Activated gamma-delta T cell (primary cell): ENCODE results near the gene ACYP1.

Source experiments
- DNase-seq: peaks from one replicate; lab custom pipeline; 2025; lab: John Stamatoyannopoulos, UW
- total RNA-seq, 2 donors: gene quantifications; one replicate each; lab custom pipeline; 2026; lab: John Stamatoyannopoulos, UW

Gene ACYP1
- total RNA-seq: 11.4 to 11.6 reads per million in 2 donors

GRCh38 chr14:75063491-75064204 lies at the start of gene ACYP1:
TSS of gene ACYP1 (minus strand) at chr14:75064024. CDS start at chr14:75063553, 471 bp downstream.
- peak; percentile 75 for DNase-seq

- DNase-seq: no peak
Measured at GRCh38 chr14:75109877-75110276, 46.1 kb upstream of the ACYP1 start.

- no peak for DNase-seq
Measured at GRCh38 chr14:75107186-75107585, 43.4 kb upstream of the ACYP1 start.

- no peak for DNase-seq
Measured at GRCh38 chr14:75101491-75101890, 37.7 kb upstream of the ACYP1 start.

GRCh38 chr14:75098682-75099081 lies 34.9 kb upstream of the ACYP1 start:
- no peak for DNase-seq

- DNase-seq: no peak
Measured at GRCh38 chr14:75098212-75098611, 34.4 kb upstream of the ACYP1 start.

GRCh38 chr14:75096959-75097358 lies 33.1 kb upstream of the ACYP1 start:
- no peak for DNase-seq

GRCh38 chr14:75095690-75096089 lies 31.9 kb upstream of the ACYP1 start:
- no peak for DNase-seq

- DNase-seq: no peak
Measured at GRCh38 chr14:75094896-75095295, 31.1 kb upstream of the ACYP1 start.

- no peak for DNase-seq
Measured at GRCh38 chr14:75092698-75093097, 28.9 kb upstream of the ACYP1 start.

- no peak for DNase-seq
Measured at GRCh38 chr14:75091251-75091650, 27.4 kb upstream of the ACYP1 start.

- DNase-seq: no peak
Measured at GRCh38 chr14:75090353-75090752, 26.5 kb upstream of the ACYP1 start.

- DNase-seq: no peak
Measured at GRCh38 chr14:75088566-75089373, 24.9 kb upstream of the ACYP1 start.

- no peak for DNase-seq
Measured at GRCh38 chr14:75088153-75088552, 24.3 kb upstream of the ACYP1 start.

GRCh38 chr14:75084513-75084912 lies 20.7 kb upstream of the ACYP1 start:
- no peak for DNase-seq

- DNase-seq: no peak
Measured at GRCh38 chr14:75083271-75083670, 19.4 kb upstream of the ACYP1 start.

- no peak for DNase-seq
Measured at GRCh38 chr14:75081660-75082229, 17.9 kb upstream of the ACYP1 start.

- DNase-seq: no peak
Measured at GRCh38 chr14:75079521-75079920, 15.7 kb upstream of the ACYP1 start.

GRCh38 chr14:75077794-75078193 lies 14.0 kb upstream of the ACYP1 start:
- no peak for DNase-seq

GRCh38 chr14:75070383-75070782 lies 6.6 kb upstream of the ACYP1 start:
- no peak for DNase-seq

GRCh38 chr14:75069811-75070145 lies 6.0 kb upstream of the ACYP1 start:
- no peak for DNase-seq

- DNase-seq: peak; percentile 17
Measured at GRCh38 chr14:75069121-75069810, 5.4 kb upstream of the ACYP1 start, which contains the start of gene ZC2HC1C. TSS of gene ZC2HC1C (plus strand) at chr14:75069641. CDS start at chr14:75070574, 933 bp downstream.
